GM21447 (cell line): ENCODE measurements around the gene MAGEB18.

ENCODE experiments used
- ATAC-seq: cut with Tn5 transposase; IDR thresholded peaks from one replicate; pipeline ENCODE4 v1.9.1; 2021; ENCODE audit not compliant: unreplicated experiment

The MAGEB18 gene

DNA sequence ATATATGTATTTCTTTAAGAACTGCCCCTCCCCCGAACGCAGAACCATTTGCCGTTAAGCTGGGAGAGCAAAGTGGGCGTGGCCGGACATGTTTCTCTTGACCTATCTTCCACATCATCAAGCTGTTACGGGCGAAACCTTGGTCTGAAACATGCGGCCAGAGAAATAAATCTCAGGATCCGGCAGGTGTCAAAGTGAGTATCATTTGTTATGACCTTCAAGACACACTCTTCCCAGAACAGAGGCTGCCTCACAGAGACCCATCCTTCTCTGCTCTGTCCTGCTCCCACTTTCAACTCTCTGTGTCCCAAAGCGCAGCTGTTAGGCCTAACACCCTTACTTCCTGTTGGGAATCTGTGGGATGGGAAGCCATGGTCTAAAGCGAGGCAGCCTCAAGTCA lies at the start of gene MAGEB18:
Gene MAGEB18, plus strand, starts transcription at position 70 of the 400 bp plus-strand sequence. CDS start 643 bp downstream, outside the sequence.
- ATAC-seq = no peak

- ATAC-seq = no peak
Observed at GRCh38 chrX:26100421-26100920, 37.7 kb upstream of the MAGEB18 start.

GRCh38 chrX:26109142-26109541 lies 29.0 kb upstream of the MAGEB18 start:
- no peak for ATAC-seq

DNA sequence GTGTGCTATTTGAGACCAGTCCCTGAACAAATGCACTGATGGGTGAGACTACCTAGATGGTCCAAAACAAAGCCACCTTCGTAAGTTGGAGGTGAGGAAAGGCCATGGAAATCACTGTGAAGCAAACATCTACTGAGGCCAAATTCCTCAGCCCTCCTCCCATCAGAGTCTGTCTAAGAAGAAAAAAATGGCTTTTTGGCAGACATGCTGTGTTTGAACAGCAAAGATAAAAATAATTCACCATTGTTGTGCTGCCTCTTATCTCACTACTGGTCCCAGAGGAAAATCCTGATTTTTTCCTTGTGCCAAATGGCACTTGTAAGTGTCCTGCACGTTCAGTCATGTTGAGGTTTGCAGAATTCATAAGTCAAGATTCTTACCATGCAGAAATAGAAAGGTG lies 7.9 kb downstream of the MAGEB18 start:
- ATAC-seq = no peak

DNA sequence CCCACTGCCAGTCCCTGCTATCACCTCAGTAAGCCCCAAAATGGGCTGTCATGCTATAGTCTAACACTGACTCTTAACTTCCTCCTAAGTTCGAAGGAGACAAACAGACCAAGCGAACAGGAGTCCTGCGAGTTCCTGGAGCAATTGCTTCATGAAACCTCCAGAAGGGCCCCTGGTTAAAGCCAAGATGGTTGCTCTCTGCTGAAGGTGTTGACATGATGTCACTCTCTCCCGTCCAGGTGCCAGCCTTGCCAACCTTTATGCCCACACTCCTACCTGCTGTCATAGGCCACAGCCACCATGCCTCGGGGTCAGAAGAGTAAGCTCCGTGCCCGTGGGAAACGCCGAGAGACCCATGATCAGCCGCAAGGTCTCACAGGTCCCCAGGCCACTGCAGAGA lies 22.2 kb downstream of the MAGEB18 start, which contains the start of gene MAGEB6B:
Gene MAGEB6B, plus strand, starts transcription at position 301 of the 400 bp plus-strand sequence. Its CDS starts 0 bp downstream, at position 301.
- no peak for ATAC-seq
